Neural cell (in vitro differentiated cells): Measurements from ENCODE around the gene THADA.

Source experiments
- EP300 ChIP-seq: fragments of 450-650 bp; conservative IDR thresholded peaks from 2 replicates; pipeline ENCODE4 v1.6.1; 2014; ENCODE audit warnings: antibody characterized with exemption, mild to moderate bottlenecking, moderate library complexity; ENCODE audit not compliant: poor library complexity, severe bottlenecking
- EZH2 ChIP-seq: fragments of 200-600, 300-800 bp; shearing (Covaris generic), sonication (generic); IDR thresholded peaks from 2 replicates; pipeline ENCODE4 v1.6.1; 2014; ENCODE audit warnings: antibody characterized with exemption, low read length, borderline replicate concordance, mild to moderate bottlenecking; ENCODE audit not compliant: insufficient read depth, poor library complexity, severe bottlenecking
- MXI1 ChIP-seq: fragments of 450-650 bp; conservative IDR thresholded peaks from 2 replicates; pipeline ENCODE4 v1.6.1; 2014; ENCODE audit warnings: antibody characterized with exemption, mild to moderate bottlenecking; ENCODE audit not compliant: poor library complexity, severe bottlenecking
- POLR2AphosphoS5 ChIP-seq: IDR thresholded peaks from 2 replicates; pipeline ENCODE4 v1.6.1; 2012
- TF ChIP-seq, protein P1 (sequence below): fragments of 450-650 bp; IDR thresholded peaks from 2 replicates; pipeline ENCODE4 v1.5.1; 2014; ENCODE audit warnings: antibody characterized with exemption, mild to moderate bottlenecking, moderate library complexity; ENCODE audit not compliant: poor library complexity, severe bottlenecking
- TF ChIP-seq, protein P2 (sequence below): IDR thresholded peaks from 2 replicates; pipeline ENCODE4 v1.6.1; 2012; ENCODE audit warnings: borderline replicate concordance

DNA sequence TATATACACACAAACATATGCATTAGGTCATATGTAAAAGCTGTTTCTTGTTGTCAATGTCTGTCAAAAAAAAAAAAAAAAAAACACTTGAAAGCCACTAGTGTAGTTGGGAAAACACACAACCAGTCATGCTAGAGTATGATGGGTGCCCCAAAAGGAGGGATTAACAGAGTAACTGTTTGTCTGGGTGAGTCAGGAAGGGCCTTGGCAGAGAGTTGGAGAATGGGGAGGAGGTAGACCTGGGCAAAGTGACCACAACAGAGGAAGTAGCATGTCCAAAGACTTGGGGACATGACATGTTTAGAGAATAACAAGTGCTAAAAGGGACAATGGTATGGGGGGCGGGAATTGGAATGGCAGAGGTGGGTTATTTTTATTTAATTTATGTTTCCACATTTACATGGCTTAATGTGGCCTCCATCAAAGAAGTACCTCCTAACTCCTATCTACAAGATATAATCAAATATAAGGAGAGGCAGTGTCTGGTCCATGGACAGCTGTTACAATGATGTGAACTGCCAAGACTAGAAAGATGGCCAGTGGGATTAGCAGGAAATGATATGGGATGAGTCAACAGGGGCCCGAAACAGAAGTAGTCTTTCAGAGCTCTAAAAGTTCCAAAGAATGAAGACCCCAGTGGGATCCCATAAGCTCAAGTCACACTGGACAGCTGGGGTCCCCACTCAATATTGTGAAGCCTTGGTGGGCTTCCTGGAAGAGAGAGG is 269.6 kb downstream of the THADA start:
- TF ChIP-seq, protein P1, sequence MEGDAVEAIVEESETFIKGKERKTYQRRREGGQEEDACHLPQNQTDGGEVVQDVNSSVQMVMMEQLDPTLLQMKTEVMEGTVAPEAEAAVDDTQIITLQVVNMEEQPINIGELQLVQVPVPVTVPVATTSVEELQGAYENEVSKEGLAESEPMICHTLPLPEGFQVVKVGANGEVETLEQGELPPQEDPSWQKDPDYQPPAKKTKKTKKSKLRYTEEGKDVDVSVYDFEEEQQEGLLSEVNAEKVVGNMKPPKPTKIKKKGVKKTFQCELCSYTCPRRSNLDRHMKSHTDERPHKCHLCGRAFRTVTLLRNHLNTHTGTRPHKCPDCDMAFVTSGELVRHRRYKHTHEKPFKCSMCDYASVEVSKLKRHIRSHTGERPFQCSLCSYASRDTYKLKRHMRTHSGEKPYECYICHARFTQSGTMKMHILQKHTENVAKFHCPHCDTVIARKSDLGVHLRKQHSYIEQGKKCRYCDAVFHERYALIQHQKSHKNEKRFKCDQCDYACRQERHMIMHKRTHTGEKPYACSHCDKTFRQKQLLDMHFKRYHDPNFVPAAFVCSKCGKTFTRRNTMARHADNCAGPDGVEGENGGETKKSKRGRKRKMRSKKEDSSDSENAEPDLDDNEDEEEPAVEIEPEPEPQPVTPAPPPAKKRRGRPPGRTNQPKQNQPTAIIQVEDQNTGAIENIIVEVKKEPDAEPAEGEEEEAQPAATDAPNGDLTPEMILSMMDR: no peak
- no peak for TF ChIP-seq EZH2
- no peak for TF ChIP-seq EP300
- no peak for TF ChIP-seq POLR2AphosphoS5
- TF ChIP-seq MXI1: no peak
- TF ChIP-seq, protein P2, sequence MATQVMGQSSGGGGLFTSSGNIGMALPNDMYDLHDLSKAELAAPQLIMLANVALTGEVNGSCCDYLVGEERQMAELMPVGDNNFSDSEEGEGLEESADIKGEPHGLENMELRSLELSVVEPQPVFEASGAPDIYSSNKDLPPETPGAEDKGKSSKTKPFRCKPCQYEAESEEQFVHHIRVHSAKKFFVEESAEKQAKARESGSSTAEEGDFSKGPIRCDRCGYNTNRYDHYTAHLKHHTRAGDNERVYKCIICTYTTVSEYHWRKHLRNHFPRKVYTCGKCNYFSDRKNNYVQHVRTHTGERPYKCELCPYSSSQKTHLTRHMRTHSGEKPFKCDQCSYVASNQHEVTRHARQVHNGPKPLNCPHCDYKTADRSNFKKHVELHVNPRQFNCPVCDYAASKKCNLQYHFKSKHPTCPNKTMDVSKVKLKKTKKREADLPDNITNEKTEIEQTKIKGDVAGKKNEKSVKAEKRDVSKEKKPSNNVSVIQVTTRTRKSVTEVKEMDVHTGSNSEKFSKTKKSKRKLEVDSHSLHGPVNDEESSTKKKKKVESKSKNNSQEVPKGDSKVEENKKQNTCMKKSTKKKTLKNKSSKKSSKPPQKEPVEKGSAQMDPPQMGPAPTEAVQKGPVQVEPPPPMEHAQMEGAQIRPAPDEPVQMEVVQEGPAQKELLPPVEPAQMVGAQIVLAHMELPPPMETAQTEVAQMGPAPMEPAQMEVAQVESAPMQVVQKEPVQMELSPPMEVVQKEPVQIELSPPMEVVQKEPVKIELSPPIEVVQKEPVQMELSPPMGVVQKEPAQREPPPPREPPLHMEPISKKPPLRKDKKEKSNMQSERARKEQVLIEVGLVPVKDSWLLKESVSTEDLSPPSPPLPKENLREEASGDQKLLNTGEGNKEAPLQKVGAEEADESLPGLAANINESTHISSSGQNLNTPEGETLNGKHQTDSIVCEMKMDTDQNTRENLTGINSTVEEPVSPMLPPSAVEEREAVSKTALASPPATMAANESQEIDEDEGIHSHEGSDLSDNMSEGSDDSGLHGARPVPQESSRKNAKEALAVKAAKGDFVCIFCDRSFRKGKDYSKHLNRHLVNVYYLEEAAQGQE: no peak
